COLO668 (cell line): ENCODE data around the gene FTSJ1.

Experiments used
- DNase-seq: peaks from one replicate; lab custom pipeline; 2025; ENCODE audit not compliant: unreplicated experiment; lab: John Stamatoyannopoulos, UW

Gene FTSJ1

DNA sequence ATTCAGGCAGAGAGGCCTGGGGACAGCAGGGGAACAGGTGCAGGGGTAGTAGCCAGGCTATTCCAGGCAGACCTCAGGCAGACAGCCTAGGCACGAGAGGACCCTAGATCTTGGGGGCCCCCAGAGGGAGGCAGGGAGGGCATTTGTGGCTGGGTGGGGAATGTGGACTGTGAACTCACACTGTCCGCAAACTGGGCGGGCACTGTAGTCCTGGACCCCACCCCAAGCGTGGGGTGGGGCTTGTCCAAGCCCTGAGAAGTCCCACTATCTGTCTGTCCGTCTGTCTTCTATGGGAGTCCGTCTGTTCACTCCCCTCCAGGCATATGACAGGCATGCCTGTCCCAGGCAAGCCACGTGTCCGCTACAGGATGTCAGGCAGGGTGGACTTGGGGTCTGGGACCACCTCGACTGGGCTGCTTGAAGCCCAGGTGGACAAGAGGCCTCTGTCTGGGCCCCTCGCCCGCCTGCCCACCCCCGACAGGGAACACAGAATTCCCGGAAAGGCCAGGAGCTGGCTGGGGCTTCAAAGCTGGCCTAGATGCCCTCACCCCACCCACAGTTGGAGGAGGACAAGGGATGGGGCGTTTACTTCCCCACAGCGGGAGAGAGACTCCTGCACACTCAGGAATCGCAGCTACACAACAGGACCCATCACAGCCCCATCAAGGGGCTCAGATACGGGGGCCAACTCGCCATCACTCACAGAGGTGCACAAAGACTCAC is 5.7 kb upstream of the FTSJ1 start, which contains the start of gene SLC38A5:
SLC38A5 (minus strand) TSS at position 151 of the 723 bp plus-strand sequence. CDS start 2,336 bp downstream, outside the sequence.
- DNase-seq, result no peak

- DNase-seq, result no peak
Measured at GRCh38 chrX:48470833-48471118, 5.2 kb upstream of the FTSJ1 start.

DNA sequence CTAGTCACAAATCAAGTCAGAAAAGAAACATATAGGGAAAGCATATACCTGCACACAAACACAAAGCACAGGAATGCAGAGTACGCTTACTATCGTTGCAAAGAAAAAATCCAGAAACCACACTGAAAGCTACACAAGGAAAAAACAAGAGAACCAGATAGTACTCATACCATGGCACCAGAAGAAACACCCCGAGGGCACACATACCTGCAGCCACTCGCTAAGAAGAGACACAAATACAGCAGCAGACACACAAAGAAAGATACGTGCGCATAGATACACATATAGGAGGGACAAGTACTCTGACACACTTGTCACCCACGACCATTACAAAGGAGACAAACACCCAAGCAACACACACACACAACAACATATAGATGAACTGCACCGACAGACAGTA is 4.5 kb upstream of the FTSJ1 start:
- no peak for DNase-seq

GRCh38 chrX:48472225-48472624 is 3.8 kb upstream of the FTSJ1 start:
- no peak for DNase-seq

GRCh38 chrX:48472851-48473703 is 2.9 kb upstream of the FTSJ1 start:
- no peak for DNase-seq

GRCh38 chrX:48473704-48473990 is 2.4 kb upstream of the FTSJ1 start:
- DNase-seq, result no peak

GRCh38 chrX:48474127-48474526 is 1.9 kb upstream of the FTSJ1 start:
- DNase-seq, result no peak

DNA sequence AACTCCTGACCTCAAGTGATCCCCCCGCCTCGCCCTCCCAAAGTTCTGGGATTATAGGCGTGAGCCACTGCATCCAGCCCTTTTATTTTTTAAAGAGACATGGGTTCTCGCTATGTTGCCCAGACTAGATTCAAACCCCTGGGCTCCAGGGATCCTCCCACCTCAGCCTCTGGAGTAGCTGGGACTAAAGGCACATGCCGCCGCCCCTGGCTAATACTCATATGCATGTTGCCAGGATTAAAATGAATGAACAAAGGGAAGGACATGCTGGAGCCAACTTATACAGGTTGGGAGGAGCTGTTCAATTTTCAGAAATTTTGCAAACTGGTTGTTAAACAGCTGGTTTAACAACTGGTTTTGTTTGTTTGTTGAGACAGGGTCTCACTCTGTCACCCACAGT is 1.4 kb upstream of the FTSJ1 start:
- no peak for DNase-seq

DNA sequence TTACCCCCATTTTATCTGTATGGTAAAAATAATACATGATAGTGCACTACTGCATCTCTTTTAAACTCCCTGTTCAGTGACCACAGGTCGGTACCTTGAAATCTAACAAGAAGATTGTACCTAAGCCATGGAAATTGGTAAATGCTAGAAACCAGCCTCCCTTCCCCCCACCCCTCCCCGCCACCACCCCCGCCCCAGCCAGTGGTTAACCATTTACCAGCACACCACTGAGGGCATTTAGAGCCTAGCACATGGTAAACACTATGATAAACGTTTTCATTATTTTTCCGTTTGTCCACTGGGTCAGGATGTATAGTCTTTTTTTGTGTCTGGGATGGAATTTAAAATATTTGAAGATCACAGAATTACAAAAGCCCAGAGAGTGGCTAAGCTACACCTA is 703 bp upstream of the FTSJ1 start:
- peak; percentile 13 for DNase-seq

DNA sequence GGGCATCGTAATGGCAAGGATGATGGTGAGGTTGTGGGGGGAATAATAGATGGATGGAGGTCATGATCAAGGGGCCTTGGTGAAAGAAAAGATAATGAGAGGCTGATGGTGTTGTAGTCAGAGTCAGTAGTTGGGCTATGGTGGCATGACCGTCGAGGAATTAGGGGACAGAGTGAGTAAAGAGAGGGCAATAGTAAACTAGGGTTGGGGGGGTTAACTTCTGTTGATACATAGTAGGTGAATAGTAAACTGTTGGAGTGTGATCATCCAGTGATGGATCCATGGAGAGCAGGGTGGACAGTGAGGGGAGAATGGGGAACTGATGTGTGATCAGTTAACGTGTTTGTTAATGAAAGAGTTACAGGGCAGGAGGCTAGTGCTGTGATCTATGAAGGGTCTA is 920 bp downstream of the FTSJ1 start:
- no peak for DNase-seq

DNA sequence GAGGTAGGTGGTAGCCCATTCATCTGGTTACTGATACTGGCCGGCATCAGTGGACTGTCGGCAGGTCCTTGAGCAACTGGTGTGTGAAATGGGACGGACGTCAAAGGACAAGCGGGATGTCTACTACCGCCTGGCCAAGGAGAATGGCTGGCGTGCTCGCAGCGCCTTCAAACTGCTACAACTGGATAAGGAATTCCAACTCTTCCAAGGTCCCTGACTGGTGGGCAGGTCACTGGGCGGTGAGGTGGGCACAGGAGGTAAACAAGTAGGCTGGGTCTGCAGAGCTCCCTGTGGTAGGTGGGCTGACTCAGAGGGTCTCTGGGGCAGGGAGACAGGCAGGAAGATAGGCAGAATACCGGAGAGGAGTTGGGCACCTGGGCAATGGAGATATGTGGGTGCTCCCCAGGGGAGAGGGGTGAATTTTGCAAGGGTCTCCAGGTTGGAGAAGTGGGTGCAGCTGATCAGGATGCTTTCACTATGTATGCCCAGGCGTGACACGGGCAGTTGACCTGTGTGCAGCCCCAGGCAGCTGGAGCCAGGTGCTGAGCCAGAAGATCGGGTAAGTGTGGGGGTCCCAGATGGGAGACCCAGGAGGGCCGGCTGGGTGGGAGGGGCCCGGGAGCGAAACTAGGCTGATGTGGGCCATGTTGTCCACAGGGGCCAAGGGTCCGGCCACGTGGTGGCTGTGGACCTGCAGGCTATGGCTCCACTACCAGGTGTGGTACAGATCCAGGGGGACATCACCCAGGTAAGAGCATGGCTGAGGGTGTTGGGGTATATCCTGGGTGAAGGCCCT is 2.2 kb downstream of the FTSJ1 start:
- DNase-seq, result no peak

- no peak for DNase-seq
Measured at GRCh38 chrX:48478806-48479205, 2.8 kb downstream of the FTSJ1 start.

GRCh38 chrX:48480142-48480541 is 4.1 kb downstream of the FTSJ1 start:
- no peak for DNase-seq

DNA sequence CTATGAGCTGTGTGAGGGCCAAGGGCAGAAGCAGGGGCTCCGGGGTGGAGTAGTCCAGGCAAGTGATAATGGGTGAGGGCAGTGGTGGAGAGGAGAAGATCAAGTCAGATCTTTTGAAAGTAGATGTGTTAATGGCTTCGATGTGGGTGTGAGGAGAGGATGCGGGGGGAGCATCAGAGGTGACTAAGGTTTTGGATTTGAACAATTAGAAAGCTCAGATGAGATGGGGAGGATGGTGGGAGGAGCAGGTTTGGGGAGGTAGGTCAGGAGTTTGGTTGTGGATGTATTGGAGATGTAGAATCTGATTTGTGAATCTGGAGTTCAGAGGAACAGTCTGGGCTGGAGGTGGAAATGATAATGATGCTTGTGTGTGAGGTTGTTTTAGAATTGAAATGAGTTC is 4.6 kb downstream of the FTSJ1 start:
- no peak for DNase-seq

DNA sequence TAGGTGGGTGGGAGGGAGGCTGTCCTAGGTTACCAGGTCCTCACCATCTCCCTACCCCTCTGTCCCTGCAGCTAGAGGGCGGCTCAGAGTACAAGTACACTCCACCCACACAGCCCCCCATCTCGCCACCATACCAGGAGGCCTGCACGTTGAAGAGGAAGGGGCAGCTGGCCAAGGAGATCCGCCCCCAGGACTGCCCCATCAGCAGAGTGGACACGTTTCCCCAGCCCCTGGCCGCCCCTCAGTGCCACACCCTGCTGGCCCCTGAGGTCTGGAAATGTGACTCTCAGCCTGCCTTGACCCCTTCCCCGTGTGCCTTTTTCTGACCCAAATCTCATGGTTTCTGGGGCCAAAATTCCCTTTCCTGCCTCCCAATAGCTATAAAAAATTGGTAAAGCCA is 6.5 kb downstream of the FTSJ1 start:
- DNase-seq, result no peak

DNA sequence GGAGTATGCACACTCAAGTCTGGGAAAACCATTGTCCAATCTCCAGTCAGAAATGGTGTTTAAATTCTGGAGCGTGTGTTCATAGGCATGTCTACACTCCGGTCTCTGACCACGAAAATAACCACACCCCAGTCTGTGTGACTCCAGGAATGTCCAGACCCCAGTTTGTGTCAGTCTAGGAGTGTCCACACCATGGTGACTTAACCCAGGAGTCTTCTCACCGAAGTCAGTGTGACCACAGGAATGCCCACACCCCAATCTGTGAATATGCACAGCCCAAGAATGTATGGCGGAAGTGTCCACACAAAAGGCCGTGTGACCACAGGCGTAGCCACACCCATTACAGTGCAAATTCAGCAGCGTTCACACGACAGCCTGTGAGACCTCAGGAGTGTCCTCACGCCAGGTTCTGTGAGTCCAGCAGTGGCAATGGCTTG is 11.4 kb downstream of the FTSJ1 start:
- DNase-seq, result no peak

GRCh38 chrX:48488034-48488433 is 12.0 kb downstream of the FTSJ1 start:
- no peak for DNase-seq

DNA sequence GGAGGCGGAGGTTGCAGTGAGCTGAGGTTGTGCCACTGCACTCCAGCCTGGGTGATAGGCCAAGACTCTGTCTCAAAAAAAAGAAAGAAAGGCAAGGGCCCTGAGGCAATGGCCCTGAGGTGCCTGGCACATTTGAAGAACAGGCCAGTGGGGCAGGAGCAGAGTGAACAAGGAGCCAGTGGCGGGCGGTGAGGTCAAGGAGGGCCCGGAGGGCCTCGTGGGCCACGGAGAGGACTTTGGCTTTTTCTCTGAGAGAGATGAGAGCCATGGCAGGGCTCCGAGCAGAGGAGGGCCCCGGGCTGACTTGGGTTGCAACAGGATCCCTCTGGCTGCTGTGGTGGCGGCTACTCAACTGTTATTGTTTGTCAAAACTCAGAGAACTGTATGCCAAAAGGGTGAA is 13.3 kb downstream of the FTSJ1 start:
- DNase-seq, result no peak

DNA sequence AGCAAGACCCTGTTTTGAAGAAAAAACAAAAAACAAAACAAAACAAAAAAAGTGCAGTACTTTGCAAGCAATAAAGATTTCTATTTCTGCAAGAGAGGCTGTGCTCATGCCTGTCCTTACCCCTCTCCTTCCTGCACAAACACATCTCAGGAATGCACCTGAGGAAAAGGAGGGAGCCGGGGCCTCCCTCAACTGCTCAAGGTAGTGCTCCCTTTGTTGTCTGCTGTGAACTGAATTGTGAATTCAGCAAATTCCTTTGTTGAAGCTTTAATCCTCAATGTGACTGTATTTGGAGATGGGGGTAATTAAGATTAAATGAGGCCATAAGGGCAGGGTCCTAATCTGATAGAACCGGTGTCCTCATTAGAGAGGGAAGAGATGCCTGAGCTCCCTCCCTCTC is 13.9 kb downstream of the FTSJ1 start:
- DNase-seq, result no peak

GRCh38 chrX:48490661-48491060 is 14.7 kb downstream of the FTSJ1 start:
- DNase-seq, result no peak

DNA sequence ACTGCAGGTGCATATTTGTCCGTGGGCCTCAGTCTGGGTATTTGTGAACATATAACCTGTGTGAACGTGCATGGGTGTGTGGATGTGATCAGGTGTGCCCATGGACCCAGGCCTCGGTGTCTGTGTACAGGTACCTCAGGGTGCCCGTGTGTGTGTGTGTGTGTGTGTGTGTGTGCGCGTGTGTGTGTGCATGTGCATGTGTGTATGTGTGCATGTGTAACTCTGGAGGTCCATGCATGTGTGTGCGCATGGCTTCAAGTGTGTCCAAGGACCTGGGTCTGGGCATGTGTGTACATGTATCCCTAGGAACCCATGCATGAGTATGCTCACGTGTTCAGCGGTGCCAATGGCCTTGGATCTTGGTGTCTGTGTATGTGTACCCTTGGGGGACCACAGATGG is 15.8 kb downstream of the FTSJ1 start:
- no peak for DNase-seq

DNA sequence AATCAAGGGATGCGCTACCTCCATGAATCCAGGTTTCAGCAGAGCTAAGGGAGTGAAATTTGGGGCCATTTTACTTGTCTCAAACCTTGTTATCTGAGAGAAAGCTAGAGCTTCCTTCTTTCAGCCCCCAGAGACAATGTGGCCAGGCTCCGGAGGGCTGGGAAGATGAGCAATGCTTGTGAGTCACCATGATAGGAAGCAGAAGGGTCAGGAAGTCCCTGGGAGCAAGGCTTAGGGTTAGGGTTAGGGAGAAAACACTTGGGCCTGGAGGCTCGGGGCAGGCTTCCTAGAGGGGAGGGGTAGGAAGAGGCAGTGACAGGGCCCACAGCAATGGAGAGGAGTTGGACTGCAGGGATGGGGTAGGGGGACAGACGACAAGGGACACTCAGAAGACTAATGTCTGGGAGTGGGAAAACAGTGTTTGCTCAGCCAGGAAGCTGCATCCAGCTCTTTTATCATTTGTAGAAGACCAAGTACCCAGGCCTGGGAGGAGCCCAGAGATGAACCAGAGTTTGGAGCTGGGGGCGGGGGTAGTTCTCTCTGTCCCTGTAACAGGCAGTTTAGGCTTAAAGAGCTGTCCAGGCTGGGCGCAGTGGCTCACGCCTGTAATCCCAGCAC is 16.4 kb downstream of the FTSJ1 start:
- DNase-seq, result no peak
